MCF 10A (cell line): Measurements from ENCODE around the gene PROSER2. TPM values are rescaled to one million over a fixed set of nuclear protein-coding genes. Genes with fewer than 3 reads are reported as not detected.
A peak's percentile ranks its signal among the peaks of the same experiment; 100 is the strongest.

ENCODE experiments used
- BruUV-seq: library from RNA; stranded (reverse); fragments of 400-500 nt; replicated peaks from 2 replicates; lab custom pipeline; 2021; lab: Mats Ljungman, UMichigan
- CTCF ChIA-PET: fragments of 300-600 bp; sonication (Branson Sonifier 250); formaldehyde crosslinking; extraction: SDS; loops from one replicate; lab custom pipeline; 2021; ENCODE audit warnings: antibody characterized with exemption, inconsistent platforms; lab: Yijun Ruan, JAX
- POLR2A ChIA-PET: fragments of 300-600, 350-650 bp; sonication (Branson Sonifier 250); formaldehyde crosslinking; extraction: SDS; loops from one replicate; lab custom pipeline; 2020; ENCODE audit warnings: antibody characterized with exemption, inconsistent platforms; lab: Yijun Ruan, JAX
- DNase-seq: peaks from one replicate; pipeline ENCODE4 v3.0.0-alpha.2; 2018; ENCODE audit not compliant: unreplicated experiment
- H3K27ac Mint-ChIP-seq: one replicate; pipeline ENCODE4 v1.8.0; 2022; ENCODE audit warnings: mild to moderate bottlenecking, low read depth, mixed read lengths; ENCODE audit not compliant: unreplicated experiment
- H3K27me3 Mint-ChIP-seq: one replicate; pipeline ENCODE4 v1.8.0; 2022; ENCODE audit warnings: mixed read lengths; ENCODE audit not compliant: insufficient read depth, unreplicated experiment
- H3K36me3 Mint-ChIP-seq: one replicate; pipeline ENCODE4 v1.8.0; 2022; ENCODE audit warnings: mild to moderate bottlenecking, moderate library complexity, mixed read lengths; ENCODE audit not compliant: insufficient read depth, unreplicated experiment
- H3K4me1 Mint-ChIP-seq: one replicate; pipeline ENCODE4 v1.8.0; 2022; ENCODE audit warnings: mixed read lengths; ENCODE audit not compliant: insufficient read depth, unreplicated experiment
- H3K4me3 Mint-ChIP-seq: one replicate; pipeline ENCODE4 v1.8.0; 2022; ENCODE audit warnings: mild to moderate bottlenecking, moderate library complexity, mixed read lengths; ENCODE audit not compliant: unreplicated experiment
- H3K9me3 Mint-ChIP-seq: one replicate; pipeline ENCODE4 v1.8.0; 2022; ENCODE audit warnings: mixed read lengths; ENCODE audit not compliant: unreplicated experiment
- CTCF ChIP-seq: fragments of 200-600 bp; IDR thresholded peaks from one replicate; pipeline ENCODE4 v1.8.0; 2022; ENCODE audit warnings: antibody characterized with exemption, mild to moderate bottlenecking; ENCODE audit not compliant: unreplicated experiment
- intact Hi-C: fragments of 100-400 bp; cut with micrococcal nuclease; formaldehyde crosslinking; loops from 2 replicates; pipeline ENCODE4 v1.14.1; 2022
- total RNA-seq: library from RNA; stranded (reverse); gene quantifications from 2 replicates; pipeline ENCODE4 v1.2.3, GENCODE V29; 2022

PROSER2 gene
- total RNA-seq, 1 experiment from 2014 or later = 58.0 TPM

DNA sequence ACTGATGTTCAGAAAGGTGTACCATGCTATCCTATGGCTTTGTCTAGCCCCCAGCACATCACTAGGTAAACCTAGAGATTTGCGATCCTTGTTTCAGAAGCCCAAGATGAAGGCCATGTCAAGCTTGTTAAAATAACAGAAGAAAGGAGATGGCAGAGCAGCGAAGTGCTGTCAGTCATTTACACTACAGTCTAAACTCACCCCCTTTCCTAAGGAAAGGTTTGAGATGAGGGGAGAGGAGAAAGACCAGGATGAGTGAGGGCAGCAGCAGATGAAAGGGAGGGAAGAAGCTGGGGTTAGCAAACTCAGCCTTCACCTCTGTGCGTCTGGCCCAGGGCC lies 74.8 kb downstream of the PROSER2 start:
- Mint-ChIP-seq H3K9me3 (no peaks in the 10 kb centered on the region), H3K4me1 (peaks cover 21% of the 10 kb centered on the region), H3K36me3 (no peaks in the 10 kb centered on the region), H3K27me3 (no peaks in the 10 kb centered on the region), H3K4me3 (peak overlapping the region; percentile 18), H3K27ac (peak overlapping the region; percentile 86)
- ChIA-PET POLR2A (interaction anchor here (1.2 to 2.3 kb wide), 7 partner anchors 11 to 73 kb away, joined by 3 to 15 read pairs (median 7); no protein-coding TSS in a partner anchor), CTCF (interaction anchor here (1.2 kb wide), 1 partner anchor 114 kb away, joined by 5 read pairs; no protein-coding TSS in a partner anchor)
- BruUV-seq = no TSS peak
- no peak for TF ChIP-seq CTCF
- intact Hi-C loops = no loop called here
- DNase-seq = no peak

DNA sequence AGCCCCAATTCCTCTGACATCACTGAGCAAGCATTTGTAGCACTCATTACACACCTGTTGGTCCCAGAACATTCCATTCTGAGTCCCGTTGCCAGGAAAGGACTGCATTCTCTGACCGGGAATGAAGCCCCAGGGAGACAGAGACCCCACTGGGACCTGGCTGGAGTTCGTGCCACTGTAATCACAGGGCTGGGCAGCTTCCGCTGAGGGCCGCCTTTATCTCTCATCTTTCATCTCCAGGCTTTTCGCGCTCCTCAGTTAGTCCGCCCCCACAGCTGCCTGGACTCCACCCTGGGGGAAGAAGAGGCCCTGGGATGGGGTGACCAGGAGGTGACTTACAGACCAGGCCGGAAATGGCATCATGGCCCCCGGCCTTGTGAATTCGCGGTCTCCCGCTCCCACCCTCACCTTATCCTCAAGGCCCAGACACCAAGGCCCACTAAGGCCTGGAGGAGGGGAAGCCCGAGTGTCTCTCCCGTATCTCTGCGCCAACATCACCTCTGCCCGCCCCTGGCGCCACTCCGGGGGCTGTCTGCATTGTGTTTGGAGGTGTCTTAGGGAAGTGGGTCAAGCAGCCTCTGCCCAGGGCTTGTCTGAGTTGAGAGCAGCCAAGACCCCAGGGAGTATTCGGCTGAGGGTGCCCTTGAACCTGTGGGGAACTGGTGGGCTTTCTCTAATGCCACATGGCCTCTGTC lies 75.4 kb downstream of the PROSER2 start:
- ChIA-PET CTCF (interaction anchor here (1.2 kb wide), 1 partner anchor 115 kb away, joined by 5 read pairs; no protein-coding TSS in a partner anchor), POLR2A (interaction anchor here (0.7 to 2.3 kb wide), 7 partner anchors 11 to 104 kb away, joined by 3 to 15 read pairs (median 7); no protein-coding TSS in a partner anchor)
- Mint-ChIP-seq H3K36me3 (no peaks in the 10 kb centered on the region), H3K27me3 (no peaks in the 10 kb centered on the region), H3K27ac (peak overlapping the region; percentile 86), H3K4me1 (peaks cover 21% of the 10 kb centered on the region), H3K4me3 (peak overlapping the region; percentile 18), H3K9me3 (no peaks in the 10 kb centered on the region)
- intact Hi-C loops = no loop called here
- DNase-seq = peak; percentile 89
- no peak for TF ChIP-seq CTCF
- TSS peak; percentile 90 for BruUV-seq

GRCh38 chr10:11899067-11899876 lies 76.1 kb downstream of the PROSER2 start:
- intact Hi-C loops = no loop called here

More at GRCh38 chr10:11899067-11899876, 76.1 kb downstream of the PROSER2 start:
- Mint-ChIP-seq H3K36me3 (no peaks in the 10 kb centered on the region), H3K4me3 (no peak overlapping the region), H3K4me1 (peaks cover 21% of the 10 kb centered on the region), H3K27ac (peak overlapping the region; percentile 86), H3K27me3 (no peaks in the 10 kb centered on the region), H3K9me3 (no peaks in the 10 kb centered on the region)
- POLR2A ChIA-PET = interaction anchor here (0.7 to 2.0 kb wide), 4 partner anchors 17 to 105 kb away, joined by 3 to 12 read pairs (median 9); no protein-coding TSS in a partner anchor
- BruUV-seq = no TSS peak
- DNase-seq = peak; percentile 33
- CTCF ChIA-PET = no interaction called here
- no peak for TF ChIP-seq CTCF
